Measurements from ENCODE around the gene RHOT2.

RHOT2 gene

GRCh38 chr16:719815-720446, 52.0 kb downstream of the RHOT2 start:
- peaks cover 11% of the 10 kb centered on the region for H3K27me3 ChIP-seq (ENCODE audit: insufficient read depth, low read depth)
- no peaks in the 10 kb centered on the region for H3K79me2 ChIP-seq (ENCODE audit: insufficient read depth, low read depth)
- H2AFZ ChIP-seq (ENCODE audit: low read depth): peak overlapping the region; percentile 58; the same call in 1 of the 2 replicates
- no peak overlapping the region for H3K4me3 ChIP-seq (IDR thresholded peaks at IDR 0.05; ENCODE audit: insufficient read depth, low read depth, low read length)
- H3K36me3 ChIP-seq (ENCODE audit: insufficient read depth): no peaks in the 10 kb centered on the region
- no peaks in the 10 kb centered on the region for H4K20me1 ChIP-seq (ENCODE audit: insufficient read depth)
- peaks cover 46% of the 10 kb centered on the region for H3K4me1 ChIP-seq (ENCODE audit: low read depth, poor library complexity, severe bottlenecking)
- TF ChIP-seq, protein P1, sequence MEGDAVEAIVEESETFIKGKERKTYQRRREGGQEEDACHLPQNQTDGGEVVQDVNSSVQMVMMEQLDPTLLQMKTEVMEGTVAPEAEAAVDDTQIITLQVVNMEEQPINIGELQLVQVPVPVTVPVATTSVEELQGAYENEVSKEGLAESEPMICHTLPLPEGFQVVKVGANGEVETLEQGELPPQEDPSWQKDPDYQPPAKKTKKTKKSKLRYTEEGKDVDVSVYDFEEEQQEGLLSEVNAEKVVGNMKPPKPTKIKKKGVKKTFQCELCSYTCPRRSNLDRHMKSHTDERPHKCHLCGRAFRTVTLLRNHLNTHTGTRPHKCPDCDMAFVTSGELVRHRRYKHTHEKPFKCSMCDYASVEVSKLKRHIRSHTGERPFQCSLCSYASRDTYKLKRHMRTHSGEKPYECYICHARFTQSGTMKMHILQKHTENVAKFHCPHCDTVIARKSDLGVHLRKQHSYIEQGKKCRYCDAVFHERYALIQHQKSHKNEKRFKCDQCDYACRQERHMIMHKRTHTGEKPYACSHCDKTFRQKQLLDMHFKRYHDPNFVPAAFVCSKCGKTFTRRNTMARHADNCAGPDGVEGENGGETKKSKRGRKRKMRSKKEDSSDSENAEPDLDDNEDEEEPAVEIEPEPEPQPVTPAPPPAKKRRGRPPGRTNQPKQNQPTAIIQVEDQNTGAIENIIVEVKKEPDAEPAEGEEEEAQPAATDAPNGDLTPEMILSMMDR (conservative IDR thresholded peaks at IDR 0.05; ENCODE audit: low read depth, low read length): no peak
- H3K4me2 ChIP-seq: peak overlapping the region; percentile 81
- peak overlapping the region; percentile 81; the same call in 1 of the 2 replicates for H3K9ac ChIP-seq
- H3K27ac ChIP-seq: peak overlapping the region; percentile 82

DNA sequence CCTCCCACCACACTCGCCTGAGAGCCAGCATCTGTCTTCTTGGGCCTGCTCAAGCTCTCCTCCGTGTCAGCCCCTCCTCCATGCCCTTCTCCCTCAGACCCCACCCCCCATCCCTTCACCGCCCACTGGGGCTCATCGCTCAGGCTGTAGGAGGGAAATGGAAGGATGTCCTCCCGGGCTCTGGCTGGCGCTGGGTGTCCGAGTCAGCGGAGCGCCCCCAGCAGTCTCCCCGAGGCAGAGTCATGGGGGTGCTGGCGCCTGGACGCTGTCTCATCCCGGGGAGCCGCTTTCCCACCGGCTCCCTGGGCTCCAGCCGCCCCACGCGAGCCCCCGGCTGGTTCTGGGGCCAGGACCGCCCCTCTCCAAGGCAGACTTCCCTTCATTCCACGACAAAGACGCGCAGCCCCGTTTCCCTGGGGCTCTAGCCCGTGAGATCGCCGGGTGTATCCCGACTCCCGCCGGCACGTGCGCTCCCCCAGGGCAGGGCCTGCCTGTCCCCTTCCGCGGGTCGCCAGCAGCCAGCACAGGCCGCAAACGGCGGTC, 52.6 kb downstream of the RHOT2 start:
- Histone ChIP-seq H3K27ac (peak overlapping the region; percentile 82), H3K4me3 (IDR thresholded peaks at IDR 0.05; ENCODE audit: insufficient read depth, low read depth, low read length) (no peak overlapping the region), H3K9ac (peak overlapping the region; percentile 81), H3K79me2 (ENCODE audit: insufficient read depth, low read depth) (no peaks in the 10 kb centered on the region), H3K4me1 (ENCODE audit: low read depth, poor library complexity, severe bottlenecking) (peaks cover 48% of the 10 kb centered on the region), H3K4me2 (peak overlapping the region; percentile 81), H2AFZ (ENCODE audit: low read depth) (peak overlapping the region; percentile 58), H3K36me3 (ENCODE audit: insufficient read depth) (no peaks in the 10 kb centered on the region), H4K20me1 (ENCODE audit: insufficient read depth) (no peaks in the 10 kb centered on the region), H3K27me3 (ENCODE audit: insufficient read depth, low read depth) (peaks cover 11% of the 10 kb centered on the region)
- TF ChIP-seq, protein P1 (conservative IDR thresholded peaks at IDR 0.05; ENCODE audit: low read depth, low read length): no peak

DNA sequence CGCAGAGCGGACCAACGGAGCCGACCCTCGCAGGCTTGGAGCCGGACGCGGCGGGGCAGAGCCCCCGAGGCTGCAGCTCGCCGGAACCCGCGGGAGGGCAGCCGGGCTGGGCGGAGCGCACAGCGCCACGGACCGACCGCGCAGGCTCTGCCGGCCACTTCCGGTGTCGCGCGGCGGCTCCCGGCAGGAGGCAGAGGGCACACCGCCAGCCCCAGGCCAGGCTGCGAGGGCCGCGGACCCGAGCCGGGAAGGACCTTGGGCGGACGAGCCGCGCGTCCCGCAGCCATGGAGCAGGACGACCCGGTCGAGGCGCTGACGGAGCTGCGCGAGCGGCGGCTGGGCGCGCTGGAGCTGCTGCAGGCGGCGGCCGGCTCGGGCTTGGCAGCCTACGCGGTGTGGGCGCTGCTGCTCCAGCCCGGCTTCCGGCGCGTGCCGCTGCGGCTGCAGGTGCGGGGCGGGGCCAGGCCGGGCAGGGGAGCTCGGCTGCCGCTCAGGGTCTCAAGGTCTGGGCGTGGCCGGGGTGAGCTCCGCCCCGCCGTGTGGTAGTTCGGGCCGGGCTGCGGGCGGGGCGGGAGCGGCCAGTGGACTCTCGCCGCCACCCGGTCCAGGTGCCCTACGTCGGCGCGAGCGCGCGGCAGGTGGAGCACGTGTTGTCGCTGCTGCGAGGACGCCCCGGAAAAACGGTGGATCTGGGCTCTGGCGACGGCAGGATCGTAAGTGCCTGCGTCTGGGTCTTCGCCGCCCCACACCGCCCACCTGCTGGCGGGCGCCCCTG, 53.2 kb downstream of the RHOT2 start, which contains the start of gene ANTKMT:
Gene ANTKMT (plus strand): TSS at position 157 of the 775 bp plus-strand sequence. CDS start 129 bp downstream, at position 286.
- Histone ChIP-seq H3K9ac (peak within 1 kb of the TSS; percentile 81), H4K20me1 (ENCODE audit: insufficient read depth) (no peaks in the 10 kb centered on the region), H3K36me3 (ENCODE audit: insufficient read depth) (no peaks in the 10 kb centered on the region), H3K79me2 (ENCODE audit: insufficient read depth, low read depth) (no peaks in the 10 kb centered on the region), H3K4me1 (ENCODE audit: low read depth, poor library complexity, severe bottlenecking) (peaks cover 53% of the 10 kb centered on the region), H2AFZ (ENCODE audit: low read depth) (peak within 1 kb of the TSS; percentile 58), H3K4me3 (IDR thresholded peaks at IDR 0.05; ENCODE audit: insufficient read depth, low read depth, low read length) (no peak within 1 kb of the TSS), H3K4me2 (peak within 1 kb of the TSS; percentile 81), H3K27ac (peak within 1 kb of the TSS; percentile 82), H3K27me3 (ENCODE audit: insufficient read depth, low read depth) (peaks cover 5% of the 10 kb centered on the region)
- TF ChIP-seq, protein P1 (conservative IDR thresholded peaks at IDR 0.05; ENCODE audit: low read depth, low read length): no peak

DNA sequence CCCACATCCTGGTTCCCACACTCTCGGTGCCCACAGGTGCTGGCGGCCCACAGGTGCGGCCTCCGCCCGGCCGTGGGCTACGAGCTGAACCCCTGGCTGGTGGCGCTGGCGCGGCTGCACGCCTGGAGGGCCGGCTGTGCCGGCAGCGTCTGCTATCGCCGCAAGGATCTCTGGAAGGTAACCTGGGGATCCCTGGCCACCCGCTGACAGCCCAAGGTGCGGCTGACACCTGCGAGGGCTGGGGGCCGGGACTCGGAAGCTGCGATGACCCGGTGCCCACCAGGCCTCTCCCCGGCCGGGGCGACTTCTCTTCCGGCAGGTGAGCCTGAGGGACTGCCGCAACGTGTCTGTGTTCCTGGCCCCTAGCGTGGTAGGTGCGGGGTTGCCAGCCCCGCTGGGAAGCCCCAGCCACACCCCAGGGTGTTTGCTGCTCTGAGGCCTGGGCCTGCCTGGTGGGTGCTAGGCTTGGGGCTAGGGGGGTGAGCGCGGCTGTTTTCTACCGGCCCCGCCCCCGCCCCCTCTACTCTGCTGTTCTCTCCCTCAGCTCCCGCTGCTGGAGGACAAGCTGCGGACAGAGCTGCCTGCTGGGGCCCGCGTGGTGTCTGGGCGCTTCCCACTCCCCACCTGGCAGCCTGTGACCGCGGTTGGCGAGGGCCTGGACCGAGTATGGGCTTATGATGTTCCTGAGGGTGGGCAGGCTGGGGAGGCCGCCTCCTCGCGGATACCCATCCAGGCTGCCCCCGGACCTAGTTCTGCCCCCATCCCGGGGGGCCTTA, 54.0 kb downstream of the RHOT2 start:
- peaks cover 58% of the 10 kb centered on the region for H3K4me1 ChIP-seq (ENCODE audit: low read depth, poor library complexity, severe bottlenecking)
- TF ChIP-seq, protein P1 (conservative IDR thresholded peaks at IDR 0.05; ENCODE audit: low read depth, low read length): no peak
- H2AFZ ChIP-seq (ENCODE audit: low read depth): no peak overlapping the region
- no peak overlapping the region for H3K4me3 ChIP-seq (IDR thresholded peaks at IDR 0.05; ENCODE audit: insufficient read depth, low read depth, low read length)
- H3K27ac ChIP-seq: no peak overlapping the region
- no peak overlapping the region for H3K9ac ChIP-seq
- no peaks in the 10 kb centered on the region for H3K36me3 ChIP-seq (ENCODE audit: insufficient read depth)
- H4K20me1 ChIP-seq (ENCODE audit: insufficient read depth): no peaks in the 10 kb centered on the region
- no peaks in the 10 kb centered on the region; the same call in 1 of the 2 replicates for H3K27me3 ChIP-seq (ENCODE audit: insufficient read depth, low read depth)
- no peaks in the 10 kb centered on the region for H3K79me2 ChIP-seq (ENCODE audit: insufficient read depth, low read depth)
- H3K4me2 ChIP-seq: peak overlapping the region; percentile 81

Measured in KMS-11 (cell line).